HL-60/S4 treated with retinoic acid at 250 ng/mL for 4 days and 3 days (cell line): ENCODE measurements around the gene DENND1C.
"Not testable (repeated sequence)": the region's sequence is repeated elsewhere in the genome, so short reads cannot be mapped to it uniquely, and the experiment has no call there.

ENCODE experiments used
- in situ Hi-C: fragments of 300-500 bp; cut with MboI; formaldehyde crosslinking; loops from 2 replicates; pipeline ENCODE4 v1.7.0; 2022; ENCODE audit warnings: low sequenced_read_pairs

DENND1C gene

GRCh38 chr19:6458695-6459261 is 22.8 kb downstream of the DENND1C start:
- in situ Hi-C loops = no loop called here

- in situ Hi-C loops = no loop called here
Observed at GRCh38 chr19:6457958-6458694, 23.5 kb downstream of the DENND1C start.

- in situ Hi-C loops = no loop called here
Observed at GRCh38 chr19:6455924-6456323, 25.7 kb downstream of the DENND1C start.

- in situ Hi-C loops = no loop called here
Observed at GRCh38 chr19:6453951-6454565, 27.5 kb downstream of the DENND1C start.

DNA sequence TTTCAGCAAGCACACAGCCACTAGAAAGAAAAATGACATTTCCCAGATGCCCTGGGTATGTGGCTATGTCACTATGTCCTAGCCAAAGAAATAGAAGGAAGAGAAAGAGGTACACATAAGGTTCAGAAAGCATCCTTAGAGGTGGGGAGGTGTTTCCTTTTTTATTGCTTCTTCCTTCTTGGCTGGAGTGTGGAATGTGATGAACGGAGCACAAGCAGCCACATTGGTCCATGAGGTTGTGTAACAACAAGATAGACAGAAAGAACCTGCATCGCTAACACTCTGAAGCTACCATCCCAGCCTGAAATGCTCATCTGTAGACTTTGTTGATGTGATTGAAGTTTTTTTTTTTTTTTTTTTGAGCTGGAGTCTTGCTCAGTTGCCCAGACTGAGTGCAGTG is 28.7 kb downstream of the DENND1C start:
- in situ Hi-C loops = no loop called here

GRCh38 chr19:6452223-6452614 is 29.4 kb downstream of the DENND1C start:
- in situ Hi-C loops = no loop called here

DNA sequence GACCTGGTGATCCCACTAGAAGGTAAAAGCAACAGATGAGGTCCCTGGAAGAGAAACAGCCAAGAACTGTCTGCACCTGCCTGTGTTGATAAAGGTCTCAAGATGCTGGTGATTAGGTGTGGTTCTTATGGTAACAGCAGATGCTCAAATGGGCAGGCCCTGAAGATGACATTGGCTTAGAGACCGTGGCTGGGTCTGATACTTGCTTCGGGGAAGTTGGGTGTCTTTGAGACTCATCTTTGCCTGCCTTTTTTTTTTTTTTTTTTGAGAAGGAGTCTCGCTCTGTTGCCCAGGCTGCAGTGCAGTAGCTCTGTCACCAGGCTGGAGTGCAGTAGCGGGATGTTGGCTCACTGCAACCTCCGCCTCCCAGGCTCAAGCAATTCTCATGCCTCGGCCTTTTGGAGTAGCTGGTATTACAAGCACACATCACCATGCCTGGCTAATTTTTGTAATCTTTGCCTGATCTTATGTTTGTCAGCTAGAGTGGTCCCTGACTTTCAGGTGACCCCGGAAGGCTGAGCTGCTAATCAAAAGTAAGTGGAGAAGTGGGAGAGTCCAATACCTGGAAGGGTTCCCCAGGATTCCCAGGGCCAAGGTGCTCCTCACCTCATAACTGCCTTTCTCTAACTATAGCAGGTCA is 29.9 kb downstream of the DENND1C start:
- in situ Hi-C loops = no loop called here

DNA sequence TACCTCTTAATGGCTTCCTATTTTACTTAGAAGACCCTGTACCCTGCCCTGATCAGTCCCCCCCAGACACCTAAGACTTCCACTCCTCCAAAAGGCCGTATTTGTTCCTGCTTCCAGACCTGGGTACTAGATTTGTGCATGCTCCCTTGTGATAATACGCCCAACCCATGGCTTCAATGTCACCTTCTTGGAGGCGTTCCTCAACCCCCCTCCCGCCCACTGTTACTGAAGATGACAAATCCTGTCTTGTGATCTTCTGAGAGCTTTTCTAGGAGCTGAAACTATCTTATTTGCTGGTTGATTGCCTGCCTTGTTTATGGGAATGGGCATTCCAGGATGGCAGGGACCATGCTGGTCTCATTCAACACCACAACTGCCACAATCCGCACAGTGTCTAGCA is 31.4 kb downstream of the DENND1C start:
- in situ Hi-C loops = no loop called here

DNA sequence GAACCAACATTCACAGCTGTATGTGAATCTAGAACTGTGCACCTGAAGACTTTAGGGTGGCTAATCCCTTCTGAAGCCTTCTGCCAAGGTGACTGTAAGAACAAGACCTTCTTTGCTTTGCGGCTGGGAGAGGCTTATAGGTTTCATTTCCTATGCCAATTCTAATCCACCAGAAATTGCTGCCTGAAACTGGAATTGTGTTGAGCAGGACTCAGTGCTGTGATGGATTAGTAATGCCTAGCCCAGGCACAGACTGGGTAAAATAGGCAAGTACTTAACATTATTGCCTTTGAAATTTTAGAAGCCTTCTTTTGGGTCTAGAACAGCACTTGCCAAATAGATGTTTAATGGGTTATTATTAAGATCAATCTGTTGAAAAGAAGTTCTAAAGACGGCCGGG is 33.5 kb downstream of the DENND1C start:
- in situ Hi-C loops = no loop called here

DNA sequence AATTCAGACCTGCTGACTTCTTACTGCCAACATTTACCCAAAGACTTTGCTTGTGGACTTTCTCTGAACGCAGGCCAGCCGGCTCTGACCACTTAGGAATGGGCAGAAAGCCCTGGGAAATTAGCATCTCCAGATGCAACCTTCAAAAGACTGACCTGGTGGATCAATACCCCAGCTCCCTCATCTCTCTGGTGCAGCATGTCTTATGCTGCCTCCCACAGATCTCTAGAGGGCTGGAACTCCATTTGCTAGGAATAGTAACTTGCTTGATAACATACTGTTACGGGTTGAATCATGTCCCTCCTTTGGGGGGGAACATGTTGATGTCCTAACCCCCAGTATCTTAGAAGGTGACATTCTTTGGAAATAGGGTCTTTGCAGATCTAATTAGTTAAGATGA is 35.1 kb downstream of the DENND1C start:
- in situ Hi-C loops = no loop called here

DNA sequence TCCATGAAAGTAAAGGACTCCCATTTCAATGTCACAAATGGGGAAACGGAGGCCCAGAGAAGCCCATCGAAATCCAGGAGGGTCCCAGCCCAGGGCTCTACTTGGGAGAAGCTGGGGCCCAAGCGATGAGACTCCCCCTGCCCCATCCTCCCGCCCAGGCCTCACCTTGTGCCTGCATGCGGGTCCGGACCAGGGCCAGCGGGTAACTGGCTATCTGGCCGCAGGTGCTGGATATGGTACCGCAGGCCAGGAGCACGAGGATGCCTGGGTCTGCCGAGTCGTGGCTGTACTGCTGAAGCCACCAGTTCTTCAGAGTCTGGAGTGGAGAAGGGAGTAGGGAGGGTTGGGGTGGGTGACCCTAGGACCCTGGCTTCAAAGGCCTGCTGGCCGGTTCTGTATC is 37.6 kb downstream of the DENND1C start:
- in situ Hi-C loops = no loop called here

GRCh38 chr19:6442087-6442688 is 39.4 kb downstream of the DENND1C start:
- in situ Hi-C loops = no loop called here

GRCh38 chr19:6440905-6441304 is 40.7 kb downstream of the DENND1C start:
- in situ Hi-C loops = no loop called here

DNA sequence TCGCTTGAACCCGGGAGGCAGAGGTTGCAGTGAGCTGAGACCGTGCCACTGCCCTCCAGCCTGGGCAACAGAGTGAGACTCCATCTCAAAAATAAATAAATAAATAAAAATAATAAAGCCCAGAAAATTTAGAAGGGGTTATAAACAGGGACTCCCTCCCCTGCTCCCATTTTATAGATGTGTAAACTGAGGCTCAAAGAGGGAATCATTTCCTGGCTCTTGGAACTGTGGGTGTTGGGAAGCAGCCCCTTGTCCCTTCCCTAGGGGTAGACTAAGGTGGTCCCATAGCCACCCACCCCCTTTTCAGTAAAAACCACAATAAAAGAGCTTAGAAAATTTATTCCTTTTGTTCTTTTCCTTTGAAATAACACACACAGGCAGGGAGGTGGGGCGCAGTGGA is 41.8 kb downstream of the DENND1C start:
- in situ Hi-C loops = no loop called here

DNA sequence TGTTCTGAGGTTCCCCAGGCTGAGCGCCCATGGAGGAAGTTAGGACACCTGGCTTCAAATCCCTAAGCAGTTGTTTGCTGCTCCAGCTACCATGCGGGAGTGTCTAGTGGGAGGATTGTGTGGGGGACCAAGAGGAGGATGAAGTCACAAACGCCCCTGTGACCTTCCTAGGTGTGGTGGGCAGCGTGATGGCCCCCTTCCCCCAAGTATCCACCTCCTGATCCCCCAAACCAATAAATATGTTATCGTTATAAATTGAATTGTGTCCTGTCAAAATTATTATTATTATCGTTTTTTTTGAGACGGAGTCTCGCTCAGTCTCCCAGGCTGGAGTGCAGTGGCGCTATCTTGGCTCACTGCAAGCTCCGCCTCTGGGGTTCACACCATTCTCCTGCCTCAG is 47.9 kb downstream of the DENND1C start, which contains the start of gene SLC25A41:
Gene SLC25A41, minus strand, starts transcription at position 101 of the 400 bp plus-strand sequence. Its CDS starts 70 bp downstream, at position 31.
- in situ Hi-C loops = no loop called here

DNA sequence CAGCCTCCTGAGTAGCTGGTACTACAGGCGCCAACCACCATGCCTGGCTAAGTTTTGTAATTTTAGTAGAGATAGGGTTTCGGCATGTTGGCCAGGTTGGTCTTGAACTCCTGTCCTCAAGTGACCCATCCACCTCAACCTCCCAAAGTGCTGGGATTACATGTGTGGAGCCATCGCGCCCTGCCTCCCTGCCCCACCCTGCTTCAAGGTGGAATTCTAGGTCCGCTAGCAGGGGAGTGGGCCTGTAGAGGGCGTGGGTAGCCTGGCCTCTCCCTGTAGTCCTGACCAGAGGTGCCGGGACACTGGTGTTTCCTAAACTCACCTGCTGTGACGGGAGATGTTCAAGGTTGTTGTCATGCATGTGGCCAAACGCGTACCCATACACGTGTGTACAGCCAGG is 48.4 kb downstream of the DENND1C start:
- in situ Hi-C loops = no loop called here

- in situ Hi-C loops = no loop called here
Observed at GRCh38 chr19:6431891-6432290, 49.7 kb downstream of the DENND1C start.

- in situ Hi-C loops = no loop called here
Observed at GRCh38 chr19:6429419-6430221, 52.0 kb downstream of the DENND1C start.

DNA sequence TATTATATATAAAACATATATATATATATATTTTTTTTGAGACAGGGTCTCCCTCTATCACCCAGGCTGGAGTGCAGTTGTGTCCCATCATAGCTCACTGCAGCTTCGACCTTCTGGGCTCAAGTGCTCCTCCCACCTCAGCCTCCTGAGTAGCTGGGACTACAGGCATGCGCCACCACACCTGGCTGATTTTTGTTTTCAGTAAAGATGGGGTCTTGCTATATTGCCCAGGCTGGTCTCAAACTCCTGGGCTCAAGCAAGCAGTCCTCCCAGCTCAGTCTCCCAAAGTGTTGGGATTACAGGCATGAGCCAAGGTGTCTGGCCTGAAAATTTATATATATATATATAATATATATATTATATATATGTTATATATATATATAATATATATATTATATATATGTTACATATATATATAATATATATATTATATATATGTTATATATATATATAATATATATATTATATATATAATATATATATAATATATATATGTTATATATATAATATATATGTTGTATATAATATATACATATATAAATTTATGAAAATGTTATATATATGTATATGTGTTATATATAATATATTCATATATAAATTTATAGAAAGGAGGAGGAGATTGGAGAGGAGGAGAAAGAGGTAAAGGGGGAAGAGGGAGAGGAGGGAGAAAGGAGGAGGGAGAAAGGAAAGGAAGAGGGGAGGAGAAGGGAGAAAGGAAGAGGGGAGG is 52.7 kb downstream of the DENND1C start:
- in situ Hi-C loops = not testable (repeated sequence)

DNA sequence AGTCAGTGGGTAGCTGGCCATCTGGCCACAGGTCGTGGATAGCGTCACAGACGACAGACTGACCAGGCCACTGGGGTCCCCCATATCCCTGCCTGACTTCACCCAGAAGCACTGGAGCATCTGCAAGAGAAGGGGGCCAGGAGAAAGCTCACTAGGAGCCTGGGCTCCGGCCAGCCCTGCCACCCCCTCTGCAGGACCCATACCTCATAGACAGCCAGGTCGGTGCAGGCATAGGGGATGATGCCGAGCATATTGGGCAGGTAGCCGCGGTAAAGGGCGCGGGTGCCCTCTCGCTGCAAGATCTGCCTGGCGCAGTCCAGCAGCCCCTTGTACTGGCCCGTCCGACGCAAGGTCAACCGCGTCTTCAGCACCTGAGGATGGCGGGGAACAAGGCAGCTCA is 54.5 kb downstream of the DENND1C start:
- in situ Hi-C loops = no loop called here
